ENCODE results near the gene ABHD10.

DNA sequence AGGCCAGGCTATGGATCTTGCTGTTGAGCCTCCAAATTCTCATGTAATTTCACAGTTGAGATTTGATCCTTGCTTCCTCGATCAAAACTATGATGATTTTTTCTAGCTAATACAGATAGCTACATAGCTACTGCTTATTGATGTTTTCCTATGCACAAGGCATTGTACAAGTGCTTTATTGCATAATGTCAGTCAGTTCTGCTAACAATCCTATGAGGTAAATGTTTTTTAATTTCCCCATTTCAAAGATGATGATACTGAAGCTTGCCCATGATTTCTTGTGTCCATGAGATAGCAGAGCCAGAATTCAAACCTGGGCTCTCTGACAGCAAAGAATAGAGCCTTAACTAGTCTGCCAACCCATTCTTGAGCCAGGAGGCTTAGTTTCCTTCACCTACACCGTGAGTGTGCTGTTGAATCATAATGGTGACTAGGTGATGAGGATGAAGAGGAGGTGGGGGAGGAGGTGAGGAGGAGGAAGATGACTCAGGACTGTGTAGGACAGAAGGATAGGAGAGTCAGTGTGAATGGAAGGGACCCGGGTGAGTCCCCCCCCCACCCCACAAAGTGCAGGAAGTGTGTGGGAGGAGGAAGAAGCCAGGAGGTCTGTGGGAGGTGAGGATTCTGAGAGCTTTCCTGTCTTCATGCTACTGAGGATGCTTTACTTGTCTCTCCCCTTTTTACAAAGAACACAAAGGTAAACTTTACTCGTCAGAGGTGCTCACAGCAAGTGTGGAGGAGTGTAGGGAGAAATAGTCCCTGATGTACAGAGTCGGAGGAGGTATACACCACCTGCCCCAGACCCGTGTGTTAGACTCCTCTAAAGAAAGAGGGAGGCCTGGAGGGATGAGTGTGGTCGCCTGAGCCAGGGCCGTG, 23.5 kb downstream of the ABHD10 start:
- TF ChIP-seq, protein P1, sequence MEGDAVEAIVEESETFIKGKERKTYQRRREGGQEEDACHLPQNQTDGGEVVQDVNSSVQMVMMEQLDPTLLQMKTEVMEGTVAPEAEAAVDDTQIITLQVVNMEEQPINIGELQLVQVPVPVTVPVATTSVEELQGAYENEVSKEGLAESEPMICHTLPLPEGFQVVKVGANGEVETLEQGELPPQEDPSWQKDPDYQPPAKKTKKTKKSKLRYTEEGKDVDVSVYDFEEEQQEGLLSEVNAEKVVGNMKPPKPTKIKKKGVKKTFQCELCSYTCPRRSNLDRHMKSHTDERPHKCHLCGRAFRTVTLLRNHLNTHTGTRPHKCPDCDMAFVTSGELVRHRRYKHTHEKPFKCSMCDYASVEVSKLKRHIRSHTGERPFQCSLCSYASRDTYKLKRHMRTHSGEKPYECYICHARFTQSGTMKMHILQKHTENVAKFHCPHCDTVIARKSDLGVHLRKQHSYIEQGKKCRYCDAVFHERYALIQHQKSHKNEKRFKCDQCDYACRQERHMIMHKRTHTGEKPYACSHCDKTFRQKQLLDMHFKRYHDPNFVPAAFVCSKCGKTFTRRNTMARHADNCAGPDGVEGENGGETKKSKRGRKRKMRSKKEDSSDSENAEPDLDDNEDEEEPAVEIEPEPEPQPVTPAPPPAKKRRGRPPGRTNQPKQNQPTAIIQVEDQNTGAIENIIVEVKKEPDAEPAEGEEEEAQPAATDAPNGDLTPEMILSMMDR (IDR thresholded peaks at IDR 0.05; ENCODE audit: low read length) = no peak
- no peak for TF ChIP-seq EZH2 (IDR thresholded peaks at IDR 0.05; ENCODE audit: borderline replicate concordance, low read length)
